Esophagus squamous epithelium (tissue), 5 donors: Measurements from ENCODE around the gene SYTL3. TPM values are rescaled to one million over a fixed set of nuclear protein-coding genes. Genes with fewer than 3 reads are reported as not detected.

Experiments used
- DNase-seq: peaks from one replicate; lab custom pipeline; 2025; lab: John Stamatoyannopoulos, UW
- H3K27ac ChIP-seq, 4 donors: fragments of 200-600 bp; sonication (generic); one replicate each; pipeline ENCODE4 v1.5.1; 2016 to 2019; ENCODE audit warnings: mild to moderate bottlenecking in 1 of 4
- H3K27me3 ChIP-seq, 4 donors: fragments of 200-600 bp; sonication (generic); 1 replicate in 3 of 4; 2 replicates in 1 of 4; pipeline versions ENCODE4 v1.5.1 to v1.6.0; 2017 to 2021; ENCODE audit warnings: antibody characterized with exemption in 1 of 4
- H3K36me3 ChIP-seq, 3 donors: fragments of 200-600 bp; sonication (generic); one replicate each; pipeline ENCODE4 v1.5.1; 2016 to 2019
- H3K4me1 ChIP-seq, 3 donors: fragments of 200-600 bp; sonication (generic); one replicate each; pipeline ENCODE4 v1.5.1; 2017 to 2019
- H3K4me3 ChIP-seq, 4 donors: fragments of 200-600 bp; sonication (generic); 1 replicate in 3 of 4; 2 replicates in 1 of 4; pipeline ENCODE4 v1.5.1; 2016 to 2019; ENCODE audit warnings: mild to moderate bottlenecking in 2 of 4, moderate library complexity in 1 of 4
- H3K9me3 ChIP-seq, 3 donors: fragments of 200-600 bp; sonication (generic); one replicate each; pipeline ENCODE4 v1.5.1; 2016 to 2019
- POLR2A ChIP-seq, 4 donors: fragments of 450-650 bp; IDR thresholded peaks; one replicate each; pipeline ENCODE4 v1.6.1; 2017; ENCODE audit warnings: antibody characterized with exemption in 4 of 4, mild to moderate bottlenecking in 4 of 4, moderate library complexity in 3 of 4
- WGBS, 2 donors: methylation state at CpG; one replicate each; pipeline ENCODE4 v1.1.5; 2018; 5-methylcytosine and 5-hydroxymethylcytosine counted together
- intact Hi-C: fragments of 100-400 bp; cut with DNase I; formaldehyde crosslinking; loops from one replicate; pipeline ENCODE4 v1.15.0; 2022
- total RNA-seq, 4 donors: library from RNA; depleted of rRNA; stranded (reverse); fragments of >200 nt; gene quantifications; one replicate each; pipeline ENCODE4 v1.1.0, GENCODE V29; 2016
- TF ChIP-seq, protein P1 (sequence below), 6 experiments: fragments of 450-650 bp in 4 of 6; fragments of 200-600 bp in 2 of 6; sonication (generic) in 2 of 6; IDR thresholded peaks; one replicate each; pipeline ENCODE4 v1.5.1; 2016 to 2019; ENCODE audit warnings: antibody characterized with exemption in 6 of 6, mild to moderate bottlenecking in 4 of 6, moderate library complexity in 4 of 6
- donor health status: DM: yes; HTN: yes; CAD: no.

SYTL3 gene
- total RNA-seq, 4 donors from 2014 or later: 1.6 to 8.0 (median 3.0) TPM

GRCh38 chr6:158775832-158776231, 126.0 kb downstream of the SYTL3 start:
- no peak for DNase-seq
- Histone ChIP-seq H3K9me3 (no peaks in the 10 kb centered on the region), H3K27ac (peak overlapping the region in 1 of 4 donors; percentile 21), H3K36me3 (peaks cover 20 to 96% (median 26%) of the 10 kb centered on the region in 3 donors), H3K4me1 (peaks cover 13 to 51% (median 20%) of the 10 kb centered on the region in 3 donors), H3K4me3 (no peak overlapping the region), H3K27me3 (no peaks in the 10 kb centered on the region)
- intact Hi-C loops: no loop called here
- TF ChIP-seq, protein P1, sequence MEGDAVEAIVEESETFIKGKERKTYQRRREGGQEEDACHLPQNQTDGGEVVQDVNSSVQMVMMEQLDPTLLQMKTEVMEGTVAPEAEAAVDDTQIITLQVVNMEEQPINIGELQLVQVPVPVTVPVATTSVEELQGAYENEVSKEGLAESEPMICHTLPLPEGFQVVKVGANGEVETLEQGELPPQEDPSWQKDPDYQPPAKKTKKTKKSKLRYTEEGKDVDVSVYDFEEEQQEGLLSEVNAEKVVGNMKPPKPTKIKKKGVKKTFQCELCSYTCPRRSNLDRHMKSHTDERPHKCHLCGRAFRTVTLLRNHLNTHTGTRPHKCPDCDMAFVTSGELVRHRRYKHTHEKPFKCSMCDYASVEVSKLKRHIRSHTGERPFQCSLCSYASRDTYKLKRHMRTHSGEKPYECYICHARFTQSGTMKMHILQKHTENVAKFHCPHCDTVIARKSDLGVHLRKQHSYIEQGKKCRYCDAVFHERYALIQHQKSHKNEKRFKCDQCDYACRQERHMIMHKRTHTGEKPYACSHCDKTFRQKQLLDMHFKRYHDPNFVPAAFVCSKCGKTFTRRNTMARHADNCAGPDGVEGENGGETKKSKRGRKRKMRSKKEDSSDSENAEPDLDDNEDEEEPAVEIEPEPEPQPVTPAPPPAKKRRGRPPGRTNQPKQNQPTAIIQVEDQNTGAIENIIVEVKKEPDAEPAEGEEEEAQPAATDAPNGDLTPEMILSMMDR (IDR thresholded peaks at IDR 0.05): no peak
- TF ChIP-seq POLR2A (IDR thresholded peaks at IDR 0.05): no peak
- 80 to 92% methylated on average over 1 to 5 of the region's 5 CpGs for WGBS, 2 donors

DNA sequence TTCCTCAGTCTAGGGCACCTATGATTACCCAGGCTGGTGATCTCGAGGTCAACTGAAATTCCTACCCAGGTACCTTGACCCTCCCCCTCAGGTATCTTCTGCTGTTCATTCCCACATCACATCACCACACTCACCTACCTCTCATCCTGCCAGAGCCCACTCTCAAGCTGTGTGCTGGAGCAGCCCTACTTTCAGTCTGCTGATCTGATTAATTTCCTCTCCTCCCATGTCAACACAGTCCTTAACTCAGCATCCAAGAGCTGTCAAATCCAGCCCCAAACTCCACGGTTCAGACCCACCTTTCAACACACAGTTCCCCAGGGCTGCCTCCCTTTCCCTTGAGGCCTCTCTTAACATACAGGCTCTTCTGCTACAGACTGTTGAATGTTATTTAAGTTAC, 126.9 kb downstream of the SYTL3 start:
- Histone ChIP-seq H3K9me3 (no peaks in the 10 kb centered on the region), H3K4me1 (peaks cover 16 to 55% (median 25%) of the 10 kb centered on the region in 3 donors), H3K27me3 (no peaks in the 10 kb centered on the region), H3K4me3 (no peak overlapping the region), H3K27ac (no peak overlapping the region), H3K36me3 (peaks cover 11 to 96% (median 18%) of the 10 kb centered on the region in 3 donors)
- intact Hi-C loops: no loop called here
- 88 to 95% methylated on average over 2 of the region's 2 CpGs for WGBS, 2 donors
- no peak for TF ChIP-seq POLR2A (IDR thresholded peaks at IDR 0.05)
- TF ChIP-seq, protein P1 (IDR thresholded peaks at IDR 0.05): no peak
- DNase-seq: no peak

DNA sequence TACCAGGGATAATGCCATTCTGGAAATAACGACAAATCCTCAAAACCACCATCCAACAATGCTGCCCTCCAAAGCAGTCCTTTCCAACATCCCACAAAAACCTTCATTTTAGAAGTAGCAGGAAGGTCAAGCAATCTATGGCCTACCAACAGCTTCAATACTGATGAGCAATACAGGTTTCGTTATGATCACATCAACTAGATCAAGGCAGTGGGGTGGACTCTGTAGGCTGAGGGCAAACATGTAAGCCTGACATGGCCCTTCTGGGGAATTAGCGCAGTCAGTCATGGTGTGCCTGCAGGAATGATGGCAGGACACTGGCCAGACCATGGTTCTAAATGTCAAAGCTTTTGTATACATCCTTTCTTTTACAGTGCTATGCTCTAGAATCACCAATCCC, 127.7 kb downstream of the SYTL3 start:
- 83 to 100% methylated on average over 3 of the region's 3 CpGs for WGBS, 2 donors
- no peak for DNase-seq
- H3K27me3 ChIP-seq: no peaks in the 10 kb centered on the region
- peaks cover 13 to 96% (median 13%) of the 10 kb centered on the region in 3 donors for H3K36me3 ChIP-seq
- peaks cover 19 to 55% (median 23%) of the 10 kb centered on the region in 3 donors for H3K4me1 ChIP-seq
- intact Hi-C loops: no loop called here
- no peak for TF ChIP-seq POLR2A (IDR thresholded peaks at IDR 0.05)
- TF ChIP-seq, protein P1 (IDR thresholded peaks at IDR 0.05): no peak
- no peak overlapping the region for H3K4me3 ChIP-seq
- peak overlapping the region in 1 of 4 donors; percentile 11 for H3K27ac ChIP-seq
- no peaks in the 10 kb centered on the region for H3K9me3 ChIP-seq

DNA sequence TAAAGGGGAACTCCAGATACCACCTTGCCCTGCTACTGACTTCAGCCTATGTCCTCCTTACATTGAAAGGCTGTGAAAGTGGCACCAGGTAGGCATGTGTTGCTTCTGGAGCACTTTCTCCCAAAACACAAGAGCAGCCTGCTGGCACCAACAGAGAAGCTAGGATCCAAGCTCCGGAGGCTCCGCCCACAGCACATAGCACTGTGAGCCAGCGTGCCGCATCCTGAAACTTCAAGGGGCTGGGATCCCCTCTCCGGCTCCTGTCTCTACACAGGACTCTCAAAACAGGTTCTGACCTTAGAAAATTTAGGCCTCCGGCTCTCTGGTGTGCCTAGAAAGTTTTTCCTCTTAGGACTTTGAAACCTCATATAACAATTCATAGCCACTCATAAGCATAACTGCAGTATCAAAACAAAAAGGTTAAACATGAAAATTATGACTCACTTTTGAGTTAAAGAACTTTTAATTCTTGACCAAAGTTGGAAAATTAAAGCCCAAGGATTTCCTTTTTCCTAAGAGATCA, 128.2 kb downstream of the SYTL3 start:
- no peak for DNase-seq
- H3K27ac ChIP-seq: peak overlapping the region in 1 of 4 donors; percentile 36
- H3K9me3 ChIP-seq: no peaks in the 10 kb centered on the region
- no peaks in the 10 kb centered on the region for H3K27me3 ChIP-seq
- peaks cover 15 to 100% (median 18%) of the 10 kb centered on the region in 3 donors for H3K36me3 ChIP-seq
- H3K4me1 ChIP-seq: peaks cover 18 to 55% (median 23%) of the 10 kb centered on the region in 3 donors
- TF ChIP-seq, protein P1 (IDR thresholded peaks at IDR 0.05): no peak
- no peak for TF ChIP-seq POLR2A (IDR thresholded peaks at IDR 0.05)
- H3K4me3 ChIP-seq: no peak overlapping the region
- intact Hi-C loops: no loop called here
- 92% methylated on average over 6 of the region's 6 CpGs for WGBS, 2 donors

DNA sequence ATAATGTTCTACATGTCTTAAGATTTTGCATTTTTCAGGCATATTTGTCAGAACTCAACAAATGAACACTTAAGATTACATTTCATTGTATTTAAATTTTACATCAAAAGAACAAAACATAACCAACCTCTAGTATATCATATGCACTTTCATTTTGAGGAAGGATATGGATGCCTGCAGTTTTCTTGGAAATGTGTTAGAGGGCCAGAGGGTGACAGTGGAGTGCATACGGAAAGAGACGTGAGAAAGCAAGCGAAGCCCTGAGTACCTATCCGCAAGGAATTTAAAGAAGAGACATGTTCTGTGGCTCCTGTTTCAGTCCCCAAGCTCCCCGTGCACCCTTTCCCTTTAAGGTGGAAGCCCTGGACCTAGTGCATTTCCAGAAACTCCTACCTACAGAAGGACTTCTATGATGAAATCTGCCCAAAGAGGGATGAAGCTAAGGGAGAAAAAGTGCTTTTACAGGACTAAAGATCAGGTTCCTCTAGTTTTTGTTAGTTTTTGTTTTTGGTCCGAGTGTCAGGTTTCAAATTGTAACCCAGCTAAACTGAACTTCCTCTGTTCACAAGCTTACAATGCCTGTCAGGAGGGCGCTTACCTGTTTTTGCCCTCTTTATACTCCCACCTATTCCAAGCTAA, 130.5 kb downstream of the SYTL3 start:
- Histone ChIP-seq H3K27me3 (no peaks in the 10 kb centered on the region), H3K4me3 (no peak overlapping the region), H3K27ac (peak overlapping the region; percentile 65 to 88 (median 78)), H3K4me1 (peaks cover 6 to 53% (median 10%) of the 10 kb centered on the region in 3 donors), H3K36me3 (peaks cover 28 to 100% (median 34%) of the 10 kb centered on the region in 3 donors), H3K9me3 (no peaks in the 10 kb centered on the region)
- 85 to 86% methylated on average over 7 of the region's 7 CpGs for WGBS, 2 donors
- DNase-seq: no peak
- no peak for TF ChIP-seq POLR2A (IDR thresholded peaks at IDR 0.05)
- TF ChIP-seq, protein P1 (IDR thresholded peaks at IDR 0.05): no peak
- intact Hi-C loops: no loop called here
